DOHH2 (cell line): ENCODE data around the gene PHF2.

Experiments used
- H3F3A ChIP-seq: fragments of 200-600 bp; sonication (generic), shearing (Covaris generic); 2 replicates; pipeline ENCODE4 v1.6.0; 2016; ENCODE audit warnings: antibody characterized with exemption, mild to moderate bottlenecking; ENCODE audit not compliant: control insufficient read depth, insufficient read depth
- H3K27ac ChIP-seq: fragments of 200-600 bp; sonication (generic); 2 replicates; pipeline ENCODE4 v1.5.1; 2014; ENCODE audit warnings: low read depth, mild to moderate bottlenecking, low read length, moderate library complexity
- H3K27me3 ChIP-seq: fragments of 200-600 bp; sonication (generic); 2 replicates; pipeline ENCODE4 v1.6.1; 2014; ENCODE audit warnings: mild to moderate bottlenecking, low read length, mixed read lengths; ENCODE audit not compliant: control insufficient read depth
- H3K36me3 ChIP-seq: fragments of 200-600 bp; sonication (generic); 2 replicates; pipeline ENCODE4 v1.6.1; 2014; ENCODE audit warnings: mild to moderate bottlenecking, low read length, moderate library complexity, mixed read lengths; ENCODE audit not compliant: control insufficient read depth
- H3K4me1 ChIP-seq: fragments of 200-600 bp; sonication (generic); 2 replicates; pipeline ENCODE4 v1.6.1; 2014; ENCODE audit warnings: mild to moderate bottlenecking, low read length, mixed read lengths; ENCODE audit not compliant: control insufficient read depth
- H3K4me2 ChIP-seq: fragments of 200-600 bp; sonication (generic); 2 replicates; pipeline ENCODE4 v1.6.0; 2014; ENCODE audit warnings: mild to moderate bottlenecking, low read length, moderate library complexity
- H3K4me3 ChIP-seq: fragments of 200-600 bp; sonication (generic); 2 replicates; pipeline ENCODE4 v1.5.1; 2014; ENCODE audit warnings: mild to moderate bottlenecking, low read length, mixed read lengths
- H3K79me2 ChIP-seq: fragments of 200-600 bp; sonication (generic); 2 replicates; pipeline ENCODE4 v1.6.1; 2014; ENCODE audit warnings: mild to moderate bottlenecking, low read length, mixed read lengths; ENCODE audit not compliant: control insufficient read depth
- H3K9me2 ChIP-seq: fragments of 200-600 bp; sonication (generic); replicated peaks from 2 replicates; pipeline ENCODE4 v1.6.1; 2014; ENCODE audit warnings: mild to moderate bottlenecking, low read length, mixed read lengths; ENCODE audit not compliant: control insufficient read depth
- H3K9me3 ChIP-seq: fragments of 200-600 bp; sonication (generic); 2 replicates; pipeline ENCODE4 v1.6.1; 2014; ENCODE audit warnings: antibody characterized with exemption, low read length, mixed read lengths; ENCODE audit not compliant: control insufficient read depth, insufficient read depth
- H4K20me1 ChIP-seq: fragments of 200-600 bp; sonication (generic); 2 replicates; pipeline ENCODE4 v1.6.0; 2014; ENCODE audit warnings: low read depth, mild to moderate bottlenecking, antibody characterized with exemption, low read length, moderate library complexity; ENCODE audit not compliant: control insufficient read depth, insufficient read depth
- EZH2phosphoT487 ChIP-seq: fragments of 200-600 bp; sonication (generic); IDR thresholded peaks from 2 replicates; pipeline ENCODE4 v1.6.1; 2017; ENCODE audit warnings: borderline replicate concordance, mild to moderate bottlenecking, antibody characterized with exemption, low read length, moderate library complexity, mixed read lengths
- TF ChIP-seq, protein P1 (sequence below): fragments of 200-600 bp; sonication (generic); IDR thresholded peaks from one replicate; pipeline ENCODE4 v1.5.1; 2014; ENCODE audit warnings: antibody characterized with exemption, mild to moderate bottlenecking, low read depth, low read length; ENCODE audit not compliant: poor library complexity, severe bottlenecking

The PHF2 gene

GRCh38 chr9:93708289-93708986 is 132.1 kb downstream of the PHF2 start:
- no peaks in the 10 kb centered on the region for H3K79me2 ChIP-seq
- TF ChIP-seq, protein P1, sequence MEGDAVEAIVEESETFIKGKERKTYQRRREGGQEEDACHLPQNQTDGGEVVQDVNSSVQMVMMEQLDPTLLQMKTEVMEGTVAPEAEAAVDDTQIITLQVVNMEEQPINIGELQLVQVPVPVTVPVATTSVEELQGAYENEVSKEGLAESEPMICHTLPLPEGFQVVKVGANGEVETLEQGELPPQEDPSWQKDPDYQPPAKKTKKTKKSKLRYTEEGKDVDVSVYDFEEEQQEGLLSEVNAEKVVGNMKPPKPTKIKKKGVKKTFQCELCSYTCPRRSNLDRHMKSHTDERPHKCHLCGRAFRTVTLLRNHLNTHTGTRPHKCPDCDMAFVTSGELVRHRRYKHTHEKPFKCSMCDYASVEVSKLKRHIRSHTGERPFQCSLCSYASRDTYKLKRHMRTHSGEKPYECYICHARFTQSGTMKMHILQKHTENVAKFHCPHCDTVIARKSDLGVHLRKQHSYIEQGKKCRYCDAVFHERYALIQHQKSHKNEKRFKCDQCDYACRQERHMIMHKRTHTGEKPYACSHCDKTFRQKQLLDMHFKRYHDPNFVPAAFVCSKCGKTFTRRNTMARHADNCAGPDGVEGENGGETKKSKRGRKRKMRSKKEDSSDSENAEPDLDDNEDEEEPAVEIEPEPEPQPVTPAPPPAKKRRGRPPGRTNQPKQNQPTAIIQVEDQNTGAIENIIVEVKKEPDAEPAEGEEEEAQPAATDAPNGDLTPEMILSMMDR, result no peak
- TF ChIP-seq EZH2phosphoT487, result no peak
- no peaks in the 10 kb centered on the region for H3K9me3 ChIP-seq
- H3K27me3 ChIP-seq, result no peaks in the 10 kb centered on the region
- H4K20me1 ChIP-seq, result no peaks in the 10 kb centered on the region
- H3K4me1 ChIP-seq, result no peaks in the 10 kb centered on the region
- H3K27ac ChIP-seq, result no peak overlapping the region
- no peaks in the 10 kb centered on the region for H3F3A ChIP-seq
- H3K4me3 ChIP-seq, result no peak overlapping the region
- H3K36me3 ChIP-seq, result no peaks in the 10 kb centered on the region
- no peaks in the 10 kb centered on the region for H3K9me2 ChIP-seq
- no peak overlapping the region for H3K4me2 ChIP-seq

DNA sequence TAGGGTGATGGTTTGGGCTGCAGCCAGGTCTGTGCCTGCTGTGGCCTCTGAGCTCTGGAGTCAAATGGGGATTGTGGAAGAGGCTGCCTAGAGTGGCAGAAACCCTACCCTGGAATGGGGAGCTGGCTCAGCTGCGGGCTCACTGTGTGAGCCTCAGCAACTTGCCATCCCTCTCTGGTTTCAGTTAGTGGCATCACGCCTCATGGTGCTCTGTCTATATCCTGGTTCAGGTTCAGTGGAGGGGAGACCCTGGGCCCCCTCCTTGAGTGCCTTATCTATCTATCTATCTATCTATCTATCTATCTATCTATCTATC is 132.6 kb downstream of the PHF2 start:
- Histone ChIP-seq H3K79me2 (no peaks in the 10 kb centered on the region), H4K20me1 (no peaks in the 10 kb centered on the region), H3K27me3 (no peaks in the 10 kb centered on the region), H3F3A (no peaks in the 10 kb centered on the region), H3K4me3 (no peak overlapping the region), H3K27ac (no peak overlapping the region), H3K36me3 (no peaks in the 10 kb centered on the region), H3K9me2 (no peaks in the 10 kb centered on the region), H3K9me3 (no peaks in the 10 kb centered on the region), H3K4me1 (no peaks in the 10 kb centered on the region), H3K4me2 (no peak overlapping the region)
- TF ChIP-seq EZH2phosphoT487, result no peak
- TF ChIP-seq, protein P1, result no peak

DNA sequence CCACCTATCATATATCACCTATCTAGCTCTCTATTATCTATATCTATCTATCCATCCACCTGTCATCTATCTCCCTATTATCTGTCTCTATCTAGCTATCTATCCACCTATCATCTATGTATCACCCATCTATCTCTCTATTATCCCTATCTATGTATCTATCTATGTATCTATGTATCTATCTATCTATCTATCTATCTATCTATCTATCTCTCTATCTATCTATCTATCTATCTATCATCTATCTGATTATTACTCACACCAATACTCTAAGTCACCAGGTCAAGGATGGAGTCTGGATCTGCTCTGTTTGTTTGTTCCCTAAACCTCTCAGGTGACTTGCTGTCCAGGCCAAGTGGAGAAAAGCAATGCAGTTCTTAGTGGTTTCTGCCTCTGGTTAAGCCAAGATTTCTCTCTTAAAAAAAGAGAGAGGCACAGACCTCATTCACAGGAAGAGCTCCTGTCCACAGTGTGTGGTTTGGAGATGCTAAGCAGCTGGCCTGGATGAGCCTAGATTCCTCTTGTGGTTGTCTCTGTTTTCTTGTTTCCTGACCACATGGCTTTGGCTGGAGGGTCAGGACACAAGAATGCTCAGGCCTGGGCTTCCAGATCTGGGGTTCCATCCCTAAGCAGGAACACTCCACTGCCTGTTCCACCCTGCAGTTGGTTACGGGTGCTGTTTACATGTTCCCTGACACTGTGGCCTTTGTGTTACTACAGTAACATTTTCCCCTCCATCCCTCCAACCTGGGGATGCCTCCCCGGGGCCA is 133.4 kb downstream of the PHF2 start:
- Histone ChIP-seq H3K79me2 (no peaks in the 10 kb centered on the region), H3K36me3 (no peaks in the 10 kb centered on the region), H3K4me1 (no peaks in the 10 kb centered on the region), H3K4me3 (no peak overlapping the region), H3K27ac (no peak overlapping the region), H3F3A (no peaks in the 10 kb centered on the region), H3K9me2 (no peaks in the 10 kb centered on the region), H3K27me3 (no peaks in the 10 kb centered on the region), H3K4me2 (no peak overlapping the region), H4K20me1 (no peaks in the 10 kb centered on the region), H3K9me3 (no peaks in the 10 kb centered on the region)
- TF ChIP-seq, protein P1, result no peak
- no peak for TF ChIP-seq EZH2phosphoT487
